Activated naive CD4-positive, alpha-beta T cell treated with anti-CD3 and anti-CD28 coated beads, Interleukin-2, amount 50 U/mL, for 24 hours (primary cell): ENCODE measurements around the gene SERPINC1.
"Not testable (repeated sequence)": the region's sequence is repeated elsewhere in the genome, so short reads cannot be mapped to it uniquely, and the experiment has no call there.

Experiments
- H3K27ac Mint-ChIP-seq: one replicate; pipeline ENCODE4 v1.8.0; 2021; ENCODE audit warnings: mild to moderate bottlenecking, mixed read lengths
- H3K27me3 Mint-ChIP-seq: one replicate; pipeline ENCODE4 v1.8.0; 2021; ENCODE audit warnings: mixed read lengths
- H3K36me3 Mint-ChIP-seq: one replicate; pipeline ENCODE4 v1.8.0; 2021; ENCODE audit warnings: mixed read lengths
- H3K4me1 Mint-ChIP-seq: one replicate; pipeline ENCODE4 v1.8.0; 2021; ENCODE audit warnings: mixed read lengths
- H3K4me3 Mint-ChIP-seq: one replicate; pipeline ENCODE4 v1.8.0; 2021; ENCODE audit warnings: mild to moderate bottlenecking, mixed read lengths
- H3K9me3 Mint-ChIP-seq: one replicate; pipeline ENCODE4 v1.8.0; 2021; ENCODE audit warnings: mixed read lengths

SERPINC1 gene

DNA sequence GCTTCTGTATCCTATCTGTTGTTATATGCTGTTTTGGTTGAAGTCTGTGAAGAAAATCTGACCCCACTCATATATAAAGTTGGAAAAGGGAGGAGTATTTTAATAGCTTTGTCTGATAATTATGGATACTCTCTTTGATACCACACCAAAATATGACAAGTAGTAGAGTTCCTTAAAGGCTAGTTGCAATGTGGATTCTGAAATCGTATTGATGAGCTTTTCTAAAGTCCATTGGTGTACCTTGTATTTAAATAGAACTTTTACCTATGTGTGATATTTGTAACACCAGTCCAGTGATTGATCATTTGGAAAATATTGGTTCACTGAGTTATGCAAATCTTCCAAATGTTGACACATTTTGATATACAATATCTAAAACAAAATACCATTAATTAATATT lies 57.1 kb downstream of the SERPINC1 start:
- no peaks in the 10 kb centered on the region for H3K9me3 Mint-ChIP-seq
- H3K27me3 Mint-ChIP-seq, result no peaks in the 10 kb centered on the region
- peaks cover 24% of the 10 kb centered on the region for H3K36me3 Mint-ChIP-seq
- peaks cover 14% of the 10 kb centered on the region for H3K4me1 Mint-ChIP-seq
- H3K4me3 Mint-ChIP-seq, result peak overlapping the region; percentile 19
- peak overlapping the region; percentile 57 for H3K27ac Mint-ChIP-seq

DNA sequence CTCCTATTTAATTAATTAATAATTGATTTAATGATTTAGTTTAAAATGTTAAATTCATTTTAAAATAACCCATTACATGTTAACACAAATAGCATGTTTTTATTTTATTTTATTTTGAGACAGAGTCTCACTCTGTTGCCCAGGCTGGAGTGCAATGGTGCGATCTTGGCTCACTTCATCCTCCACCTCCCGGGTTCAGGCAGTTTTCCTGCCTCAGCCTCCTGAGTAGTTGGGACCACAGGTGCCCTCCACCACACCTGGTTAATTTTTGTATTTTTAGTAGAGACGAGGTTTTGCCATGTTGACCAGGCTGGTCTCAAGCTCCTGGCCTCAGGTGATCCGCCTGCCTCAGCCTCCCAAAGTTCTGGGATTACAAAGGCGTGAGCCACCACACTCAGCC lies 57.6 kb downstream of the SERPINC1 start:
- not testable (repeated sequence) for H3K9me3 Mint-ChIP-seq, H3K4me3 Mint-ChIP-seq, H3K27me3 Mint-ChIP-seq, H3K27ac Mint-ChIP-seq
- Mint-ChIP-seq H3K36me3 (peaks cover 23% of the 10 kb centered on the region), H3K4me1 (peaks cover 12% of the 10 kb centered on the region)

DNA sequence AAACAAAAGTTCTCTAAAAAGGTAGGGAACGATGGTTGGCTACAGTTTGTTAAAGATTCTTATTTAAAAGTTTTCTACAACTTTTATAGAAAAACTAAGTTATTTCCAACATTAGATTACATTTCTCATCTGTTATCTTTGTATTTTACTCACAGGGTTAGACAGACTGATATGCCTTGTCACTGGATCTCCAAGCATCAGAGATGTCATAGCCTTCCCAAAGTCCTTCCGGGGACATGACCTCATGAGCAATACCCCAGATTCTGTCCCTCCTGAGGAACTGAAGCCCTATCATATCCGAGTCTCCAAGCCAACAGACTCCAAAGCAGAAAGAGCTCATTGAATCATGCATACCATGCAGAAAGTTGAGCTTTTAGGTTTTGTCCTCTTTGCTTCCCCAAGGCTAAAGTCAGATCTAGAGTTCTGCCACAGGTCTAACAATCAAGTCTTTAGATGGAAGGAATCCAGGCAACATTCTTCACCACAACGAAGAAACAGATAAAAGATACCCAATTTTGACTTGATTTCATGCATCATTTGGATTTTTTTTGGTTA lies 59.7 kb downstream of the SERPINC1 start:
- H3K27ac Mint-ChIP-seq, result no peak overlapping the region
- peaks cover 3% of the 10 kb centered on the region for H3K4me1 Mint-ChIP-seq
- H3K4me3 Mint-ChIP-seq, result no peak overlapping the region
- no peaks in the 10 kb centered on the region for H3K9me3 Mint-ChIP-seq
- peaks cover 12% of the 10 kb centered on the region for H3K36me3 Mint-ChIP-seq
- no peaks in the 10 kb centered on the region for H3K27me3 Mint-ChIP-seq

DNA sequence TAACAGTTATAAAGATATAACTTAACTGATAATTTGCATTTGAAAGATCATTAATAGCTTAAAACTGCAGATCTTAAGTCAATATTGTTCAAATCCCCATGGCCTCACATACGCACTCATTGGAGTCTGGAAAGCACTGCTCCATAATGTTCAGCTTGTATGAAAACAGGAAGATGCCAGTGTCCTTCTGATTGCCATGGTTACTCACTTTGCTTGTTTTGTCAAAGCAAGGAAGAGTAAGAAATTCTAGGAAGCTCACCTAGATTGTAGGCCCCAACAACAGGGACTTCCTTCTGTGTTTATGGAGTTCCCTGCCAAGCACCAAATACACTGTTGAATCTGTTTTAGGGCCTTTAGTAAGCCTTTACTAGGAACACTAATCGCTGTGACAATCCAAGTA lies 60.2 kb downstream of the SERPINC1 start:
- Mint-ChIP-seq H3K27me3 (no peaks in the 10 kb centered on the region), H3K9me3 (no peaks in the 10 kb centered on the region), H3K27ac (no peak overlapping the region), H3K4me1 (peaks cover 3% of the 10 kb centered on the region), H3K36me3 (peaks cover 11% of the 10 kb centered on the region), H3K4me3 (no peak overlapping the region)

DNA sequence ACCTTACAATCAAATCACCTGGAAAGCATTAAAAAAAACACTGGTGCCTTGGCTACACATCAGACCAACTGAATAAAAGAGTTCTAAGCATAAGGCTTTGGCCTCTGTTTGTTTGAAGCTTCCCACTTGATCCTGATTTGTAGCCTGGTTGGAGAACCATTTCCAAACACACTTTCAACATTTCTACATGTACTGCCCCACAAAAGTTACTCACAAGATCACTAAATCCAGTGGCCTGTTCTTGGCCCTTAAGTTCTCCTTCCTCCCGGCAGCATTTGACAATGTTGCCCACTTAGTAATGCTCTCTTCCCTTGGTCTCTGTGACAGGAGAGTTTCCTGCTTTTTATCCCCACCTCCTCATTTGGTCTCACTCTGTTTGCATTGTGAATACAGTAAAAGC lies 61.1 kb downstream of the SERPINC1 start:
- Mint-ChIP-seq H3K36me3 (peaks cover 10% of the 10 kb centered on the region), H3K9me3 (no peaks in the 10 kb centered on the region), H3K4me3 (no peak overlapping the region), H3K27me3 (no peaks in the 10 kb centered on the region), H3K27ac (peak overlapping the region; percentile 48), H3K4me1 (peaks cover 3% of the 10 kb centered on the region)
